DND-41 (cell line): ENCODE measurements around the gene CACNA2D1.

ENCODE experiments used
- ATAC-seq: fragments of 200-7000 bp; cut with Tn5 transposase; 3 replicates; pipeline ENCODE4 v1.9.1; 2021; ENCODE audit warnings: low read depth; ENCODE audit not compliant: insufficient read depth
- DNase-seq: peaks from one replicate; pipeline ENCODE4 v3.0.0-alpha.2; 2020
- H2AFZ ChIP-seq: 2 replicates; pipeline ENCODE4 v1.6.0; 2012; ENCODE audit warnings: low read depth, low read length
- H3K27ac ChIP-seq: 2 replicates; pipeline ENCODE4 v1.5.1; 2012; ENCODE audit warnings: low read length, inconsistent platforms
- H3K27me3 ChIP-seq: fragments of 200-600 bp; sonication (generic); 2 replicates; pipeline ENCODE4 v1.6.0; 2012; ENCODE audit warnings: low read length, mild to moderate bottlenecking, inconsistent platforms; ENCODE audit not compliant: insufficient read depth, poor library complexity
- H3K36me3 ChIP-seq: 2 replicates; pipeline ENCODE4 v1.5.1; 2012; ENCODE audit warnings: low read length, inconsistent platforms; ENCODE audit not compliant: insufficient read depth
- H3K4me1 ChIP-seq: 2 replicates; pipeline ENCODE4 v1.5.1; 2012; ENCODE audit warnings: mild to moderate bottlenecking, low read length; ENCODE audit not compliant: insufficient read depth
- H3K4me2 ChIP-seq: 2 replicates; pipeline ENCODE4 v1.6.0; 2012; ENCODE audit warnings: mild to moderate bottlenecking, moderate library complexity, low read length, inconsistent platforms; ENCODE audit not compliant: insufficient read depth
- H3K4me3 ChIP-seq, 2 experiments: fragments of 200-600 bp in 1 of 2; shearing (Covaris generic) in 1 of 2; 2 replicates each; pipeline ENCODE4 v1.5.1; 2012 to 2016; ENCODE audit warnings: inconsistent platforms in 2 of 2, low read length in 2 of 2, mild to moderate bottlenecking in 2 of 2, low read depth in 1 of 2, moderate library complexity in 1 of 2
- H3K79me2 ChIP-seq: 2 replicates; pipeline ENCODE4 v1.6.0; 2012; ENCODE audit warnings: low read length, inconsistent platforms; ENCODE audit not compliant: insufficient read depth
- H3K9ac ChIP-seq: 2 replicates; pipeline ENCODE4 v1.6.0; 2012; ENCODE audit warnings: low read depth, mild to moderate bottlenecking, inconsistent platforms, low read length, moderate library complexity
- H3K9me3 ChIP-seq: 2 replicates; pipeline ENCODE4 v1.5.1; 2012; ENCODE audit warnings: low read length, moderate library complexity, mild to moderate bottlenecking, inconsistent platforms; ENCODE audit not compliant: insufficient read depth, severe bottlenecking
- H4K20me1 ChIP-seq: 2 replicates; pipeline ENCODE4 v1.6.0; 2012; ENCODE audit warnings: low read length; ENCODE audit not compliant: insufficient read depth
- CTCF ChIP-seq: IDR thresholded peaks from 2 replicates; pipeline ENCODE4 v1.5.1; 2012; ENCODE audit warnings: borderline replicate concordance, low read length, moderate library complexity, mild to moderate bottlenecking; ENCODE audit not compliant: poor library complexity, severe bottlenecking; ENCODE audit errors: extremely low read depth
- EZH2 ChIP-seq: IDR thresholded peaks from 3 replicates; pipeline ENCODE4 v1.6.1; 2012; ENCODE audit warnings: borderline replicate concordance, low read depth, mild to moderate bottlenecking, moderate library complexity, low read length, inconsistent platforms; ENCODE audit not compliant: severe bottlenecking

Gene CACNA2D1

GRCh38 chr7:82263920-82264782 lies 179.4 kb downstream of the CACNA2D1 start:
- Histone ChIP-seq H3K36me3 (no peaks in the 10 kb centered on the region), H3K27me3 (no peaks in the 10 kb centered on the region), H3K9ac (no peak overlapping the region), H2AFZ (no peak overlapping the region), H3K79me2 (no peaks in the 10 kb centered on the region), H4K20me1 (no peaks in the 10 kb centered on the region), H3K4me2 (no peak overlapping the region), H3K27ac (no peak overlapping the region), H3K9me3 (no peaks in the 10 kb centered on the region), H3K4me1 (no peaks in the 10 kb centered on the region), H3K4me3 (no peak overlapping the region)
- no peak for DNase-seq
- ATAC-seq, result no peak
- TF ChIP-seq CTCF, result no peak
- no peak for TF ChIP-seq EZH2

DNA sequence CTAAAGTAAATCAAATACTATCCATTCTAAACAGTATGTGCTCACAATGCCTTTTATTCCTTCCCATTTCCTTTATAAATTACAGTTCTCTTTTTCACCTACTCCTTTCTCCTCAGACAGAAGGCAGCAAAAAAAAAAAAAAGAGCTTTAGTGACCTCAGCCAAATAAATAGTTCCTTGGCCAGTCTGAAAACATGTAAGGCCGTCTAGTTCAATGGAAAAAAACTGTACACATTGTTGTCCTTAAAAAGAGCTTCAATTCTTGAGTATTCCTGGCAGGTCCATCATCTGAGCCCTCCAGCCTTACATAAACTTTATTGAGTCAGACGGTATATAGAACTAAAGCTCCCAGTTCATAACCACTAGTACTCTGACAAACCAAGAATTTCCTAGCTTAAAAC lies 185.4 kb downstream of the CACNA2D1 start:
- H3K27me3 ChIP-seq, result no peaks in the 10 kb centered on the region
- no peak overlapping the region for H3K9ac ChIP-seq
- H3K79me2 ChIP-seq, result no peaks in the 10 kb centered on the region
- no peaks in the 10 kb centered on the region for H4K20me1 ChIP-seq
- no peaks in the 10 kb centered on the region for H3K4me1 ChIP-seq
- no peak overlapping the region for H3K4me3 ChIP-seq
- no peak overlapping the region for H3K4me2 ChIP-seq
- H3K9me3 ChIP-seq, result no peaks in the 10 kb centered on the region
- ATAC-seq (no peak), DNase-seq (no peak)
- TF ChIP-seq CTCF (no peak), EZH2 (no peak)
- no peak overlapping the region for H3K27ac ChIP-seq
- H2AFZ ChIP-seq, result no peak overlapping the region
- no peaks in the 10 kb centered on the region for H3K36me3 ChIP-seq

DNA sequence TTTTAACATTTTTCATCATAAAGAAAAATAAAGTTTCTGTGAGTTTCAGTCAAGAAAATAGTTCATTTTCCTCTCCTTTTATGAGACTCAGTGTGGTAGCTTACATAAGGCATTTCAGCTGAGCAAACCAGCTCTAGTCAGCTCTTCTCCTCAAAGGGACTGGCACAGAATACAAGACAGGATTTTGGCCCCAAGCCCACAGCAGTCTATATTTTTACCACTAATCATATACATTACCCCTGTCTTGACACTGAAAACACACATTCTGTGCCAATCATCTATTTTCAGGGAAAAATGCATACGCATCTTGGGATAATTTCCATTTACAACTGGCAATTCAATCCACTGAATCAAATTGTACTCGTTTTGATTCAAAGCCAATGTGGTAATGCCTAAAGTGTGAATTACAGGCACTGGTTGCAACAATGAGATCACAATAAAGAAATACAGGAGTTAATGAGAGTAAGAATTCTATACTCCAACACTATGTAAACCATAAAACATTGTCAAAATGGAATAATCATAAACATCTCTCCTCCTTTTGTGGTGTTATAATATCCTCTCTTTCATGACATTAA lies 186.4 kb downstream of the CACNA2D1 start:
- Histone ChIP-seq H3K9me3 (no peaks in the 10 kb centered on the region), H4K20me1 (no peaks in the 10 kb centered on the region), H3K4me1 (no peaks in the 10 kb centered on the region), H3K27me3 (no peaks in the 10 kb centered on the region), H3K4me2 (no peak overlapping the region), H3K27ac (no peak overlapping the region), H2AFZ (no peak overlapping the region), H3K79me2 (no peaks in the 10 kb centered on the region), H3K9ac (no peak overlapping the region), H3K4me3 (no peak overlapping the region), H3K36me3 (no peaks in the 10 kb centered on the region)
- TF ChIP-seq EZH2 (no peak), CTCF (no peak)
- DNase-seq, result no peak
- no peak for ATAC-seq
